ENCODE measurements around the gene USP9X. TPM values are rescaled to one million over a fixed set of nuclear protein-coding genes. Genes with fewer than 3 reads are reported as not detected.

Gene USP9X
- total and polyA plus RNA-seq, 9 of the 15 experiments (the other 6 are each of a cell fraction or from before 2014, with no cell fraction given): 10.9 to 47.8 (median 29.5) TPM

GRCh38 chrX:41275661-41276609 is 190.7 kb downstream of the USP9X start (continued):
- TF ChIP-seq CREB3 (tag; conservative IDR thresholded peaks at IDR 0.05; ENCODE audit: low read depth): no peak
- no peak for TF ChIP-seq NFIX (CRISPR knock-in tag; IDR thresholded peaks at IDR 0.05; ENCODE audit: low read depth)
- no peak for TF ChIP-seq ARID3A (IDR thresholded peaks at IDR 0.05; ENCODE audit: borderline replicate concordance, low read depth, low read length)
- no peak for TF ChIP-seq ZNF23 (CRISPR knock-in tag; IDR thresholded peaks at IDR 0.05)
- TF ChIP-seq POLR2AphosphoS2 (IDR thresholded peaks at IDR 0.05; ENCODE audit: low read length): no peak
- TF ChIP-seq EZH2 (IDR thresholded peaks at IDR 0.05; ENCODE audit: borderline replicate concordance, low read depth, low read length): no peak
- TF ChIP-seq HMG20B (CRISPR knock-in tag; IDR thresholded peaks at IDR 0.05): no peak
- no peak for TF ChIP-seq FOXP1 (CRISPR knock-in tag; IDR thresholded peaks at IDR 0.05)
- no peak for TF ChIP-seq POLR2B (IDR thresholded peaks at IDR 0.05; ENCODE audit: low read depth, partially characterized antibody)
- TF ChIP-seq CUX1 (CRISPR knock-in tag; IDR thresholded peaks at IDR 0.05): no peak
- TF ChIP-seq MNT (conservative IDR thresholded peaks at IDR 0.05): no peak
- no peak for TF ChIP-seq NR2C1 (IDR thresholded peaks at IDR 0.05)
- TF ChIP-seq NR2C1 (tag; IDR thresholded peaks at IDR 0.05): no peak
- TF ChIP-seq ELF1 (tag; IDR thresholded peaks at IDR 0.05): no peak
- TF ChIP-seq NCOA2 (IDR thresholded peaks at IDR 0.05; ENCODE audit: partially characterized antibody in 2 of 2): no peak
